Measurements from ENCODE around the gene DNAH17. TPM values are rescaled to one million over a fixed set of nuclear protein-coding genes. Genes with fewer than 3 reads are reported as not detected.

Gene DNAH17
- total RNA-seq, 5 donors from 2014 or later (not counting 1 experiment from before 2014, with no cell fraction given), result 0.33 to 1.2 (median 1.1) TPM

- H3K9me3 Mint-ChIP-seq, result no peaks in the 10 kb centered on the region
- peaks cover 3 to 5% of the 10 kb centered on the region in 2 donors for H3K27me3 Mint-ChIP-seq
- WGBS (ENCODE audit: insufficient coverage), result 80% methylated on average over 3 of the region's 6 CpGs
- no peaks in the 10 kb centered on the region for H3K36me3 Mint-ChIP-seq
- H3K27me3 ChIP-seq (replicated peaks in 1 of 2; ENCODE audit: control insufficient read depth in 2 of 2, extremely low read depth in 1 of 2, insufficient read depth in 2 of 2, low read length in 1 of 2), result peaks cover 0 to 20% of the 10 kb centered on the region in 2 experiments
- H3K36me3 ChIP-seq (ENCODE audit: control insufficient read depth in 2 of 2, extremely low read depth in 1 of 2, insufficient read depth in 1 of 2, low read length in 1 of 2), result no peaks in the 10 kb centered on the region
- H3K4me1 Mint-ChIP-seq, result no peaks in the 10 kb centered on the region
- no peaks in the 10 kb centered on the region for H3K4me1 ChIP-seq (ENCODE audit: control insufficient read depth in 1 of 2, extremely low read depth in 1 of 2, insufficient read depth in 2 of 2, low read length in 2 of 2)
- H3K4me3 Mint-ChIP-seq, result no peak overlapping the region
- H3K9me3 ChIP-seq, result no peaks in the 10 kb centered on the region
- no peak overlapping the region for H3K27ac ChIP-seq (ENCODE audit: low read length)
- no peak for ATAC-seq (replicated peaks in 1 of 4)
- no peak for DNase-seq
- H3K27ac Mint-ChIP-seq, result no peak overlapping the region
- ChIA-PET CTCF (no interaction called here), POLR2A (interaction anchor here in 1 of 2 donors (1.1 kb wide), 1 partner anchor 14 kb away, joined by 4 read pairs; no protein-coding TSS in a partner anchor)
- no peak overlapping the region for H3K4me3 ChIP-seq (ENCODE audit: control insufficient read depth in 1 of 2, extremely low read depth in 1 of 2, low read length in 1 of 2)
These were observed 34.4 kb upstream of the DNAH17 start for GRCh38 chr17:78611607-78612006.

GRCh38 chr17:78610951-78611511 is 33.8 kb upstream of the DNAH17 start:
- ATAC-seq (replicated peaks in 1 of 4), result no peak
- ChIA-PET POLR2A (interaction anchor here in 1 of 2 donors (1.1 kb wide), 1 partner anchor 14 kb away, joined by 4 read pairs; no protein-coding TSS in a partner anchor), CTCF (no interaction called here)
- 61% methylated on average over 7 of the region's 10 CpGs for WGBS (ENCODE audit: insufficient coverage)
- Mint-ChIP-seq H3K4me1 (no peaks in the 10 kb centered on the region), H3K27me3 (peaks cover 3 to 5% of the 10 kb centered on the region in 2 donors), H3K27ac (no peak overlapping the region), H3K4me3 (no peak overlapping the region), H3K9me3 (no peaks in the 10 kb centered on the region), H3K36me3 (no peaks in the 10 kb centered on the region)
- H3K27me3 ChIP-seq (replicated peaks in 1 of 2; ENCODE audit: control insufficient read depth in 2 of 2, extremely low read depth in 1 of 2, insufficient read depth in 2 of 2, low read length in 1 of 2), result peaks cover 0 to 20% of the 10 kb centered on the region in 2 experiments
- no peaks in the 10 kb centered on the region for H3K36me3 ChIP-seq (ENCODE audit: control insufficient read depth in 2 of 2, extremely low read depth in 1 of 2, insufficient read depth in 1 of 2, low read length in 1 of 2)
- no peaks in the 10 kb centered on the region for H3K9me3 ChIP-seq
- no peak overlapping the region for H3K27ac ChIP-seq (ENCODE audit: low read length)
- H3K4me3 ChIP-seq (ENCODE audit: control insufficient read depth in 1 of 2, extremely low read depth in 1 of 2, low read length in 1 of 2), result no peak overlapping the region
- no peak for DNase-seq
- no peaks in the 10 kb centered on the region for H3K4me1 ChIP-seq (ENCODE audit: control insufficient read depth in 1 of 2, extremely low read depth in 1 of 2, insufficient read depth in 2 of 2, low read length in 2 of 2)

GRCh38 chr17:78609191-78609641 is 32.0 kb upstream of the DNAH17 start:
- Mint-ChIP-seq H3K27me3 (peaks cover 3 to 5% of the 10 kb centered on the region in 2 donors), H3K4me1 (no peaks in the 10 kb centered on the region), H3K36me3 (no peaks in the 10 kb centered on the region), H3K9me3 (no peaks in the 10 kb centered on the region), H3K4me3 (no peak overlapping the region), H3K27ac (no peak overlapping the region)
- Histone ChIP-seq H3K4me3 (ENCODE audit: control insufficient read depth in 1 of 2, extremely low read depth in 1 of 2, low read length in 1 of 2) (no peak overlapping the region), H3K27me3 (replicated peaks in 1 of 2; ENCODE audit: control insufficient read depth in 2 of 2, extremely low read depth in 1 of 2, insufficient read depth in 2 of 2, low read length in 1 of 2) (peaks cover 0 to 22% of the 10 kb centered on the region in 2 experiments), H3K9me3 (no peaks in the 10 kb centered on the region), H3K4me1 (ENCODE audit: control insufficient read depth in 1 of 2, extremely low read depth in 1 of 2, insufficient read depth in 2 of 2, low read length in 2 of 2) (no peaks in the 10 kb centered on the region), H3K27ac (ENCODE audit: low read length) (no peak overlapping the region), H3K36me3 (ENCODE audit: control insufficient read depth in 2 of 2, extremely low read depth in 1 of 2, insufficient read depth in 1 of 2, low read length in 1 of 2) (no peaks in the 10 kb centered on the region)
- ChIA-PET CTCF (no interaction called here), POLR2A (no interaction called here)
- ATAC-seq (replicated peaks in 1 of 4) (no peak), DNase-seq (no peak)
- WGBS (ENCODE audit: insufficient coverage), result 68% methylated on average over 8 of the region's 8 CpGs

- H3K27me3 Mint-ChIP-seq, result peaks cover 3 to 5% of the 10 kb centered on the region in 2 donors
- H3K27me3 ChIP-seq (replicated peaks in 1 of 2; ENCODE audit: control insufficient read depth in 2 of 2, extremely low read depth in 1 of 2, insufficient read depth in 2 of 2, low read length in 1 of 2), result peaks cover 0 to 23% of the 10 kb centered on the region in 2 experiments
- H3K4me3 Mint-ChIP-seq, result no peak overlapping the region
- H3K4me1 ChIP-seq (ENCODE audit: control insufficient read depth in 1 of 2, extremely low read depth in 1 of 2, insufficient read depth in 2 of 2, low read length in 2 of 2), result no peaks in the 10 kb centered on the region
- H3K9me3 Mint-ChIP-seq, result no peaks in the 10 kb centered on the region
- no peaks in the 10 kb centered on the region for H3K9me3 ChIP-seq
- no peak for DNase-seq
- no peak overlapping the region for H3K27ac ChIP-seq (ENCODE audit: low read length)
- no peaks in the 10 kb centered on the region for H3K4me1 Mint-ChIP-seq
- ChIA-PET POLR2A (no interaction called here), CTCF (no interaction called here)
- WGBS (ENCODE audit: insufficient coverage), result 87% methylated on average over 8 of the region's 8 CpGs
- ATAC-seq (replicated peaks in 1 of 4), result no peak
- H3K27ac Mint-ChIP-seq, result no peak overlapping the region
- H3K36me3 ChIP-seq (ENCODE audit: control insufficient read depth in 2 of 2, extremely low read depth in 1 of 2, insufficient read depth in 1 of 2, low read length in 1 of 2), result no peaks in the 10 kb centered on the region
- H3K36me3 Mint-ChIP-seq, result no peaks in the 10 kb centered on the region
- no peak overlapping the region for H3K4me3 ChIP-seq (ENCODE audit: control insufficient read depth in 1 of 2, extremely low read depth in 1 of 2, low read length in 1 of 2)
These were observed 31.6 kb upstream of the DNAH17 start for GRCh38 chr17:78608804-78609186.

GRCh38 chr17:78608122-78608803 is 31.1 kb upstream of the DNAH17 start:
- Mint-ChIP-seq H3K9me3 (no peaks in the 10 kb centered on the region), H3K36me3 (no peaks in the 10 kb centered on the region), H3K4me3 (no peak overlapping the region), H3K4me1 (no peaks in the 10 kb centered on the region), H3K27ac (no peak overlapping the region), H3K27me3 (peaks cover 3 to 5% of the 10 kb centered on the region in 2 donors)
- no peaks in the 10 kb centered on the region for H3K4me1 ChIP-seq (ENCODE audit: control insufficient read depth in 1 of 2, extremely low read depth in 1 of 2, insufficient read depth in 2 of 2, low read length in 2 of 2)
- no peaks in the 10 kb centered on the region for H3K36me3 ChIP-seq (ENCODE audit: control insufficient read depth in 2 of 2, extremely low read depth in 1 of 2, insufficient read depth in 1 of 2, low read length in 1 of 2)
- POLR2A ChIA-PET, result no interaction called here
- CTCF ChIA-PET, result no interaction called here
- H3K27ac ChIP-seq (ENCODE audit: low read length), result no peak overlapping the region
- H3K27me3 ChIP-seq (replicated peaks in 1 of 2; ENCODE audit: control insufficient read depth in 2 of 2, extremely low read depth in 1 of 2, insufficient read depth in 2 of 2, low read length in 1 of 2), result peaks cover 0 to 28% of the 10 kb centered on the region in 2 experiments
- H3K4me3 ChIP-seq (ENCODE audit: control insufficient read depth in 1 of 2, extremely low read depth in 1 of 2, low read length in 1 of 2), result no peak overlapping the region
- ATAC-seq (replicated peaks in 1 of 4) (no peak), DNase-seq (no peak)
- H3K9me3 ChIP-seq, result no peaks in the 10 kb centered on the region
- 100% methylated on average over 4 of the region's 10 CpGs for WGBS (ENCODE audit: insufficient coverage)

GRCh38 chr17:78607038-78607437 is 29.8 kb upstream of the DNAH17 start:
- Histone ChIP-seq H3K27ac (ENCODE audit: low read length) (no peak overlapping the region), H3K27me3 (replicated peaks in 1 of 2; ENCODE audit: control insufficient read depth in 2 of 2, extremely low read depth in 1 of 2, insufficient read depth in 2 of 2, low read length in 1 of 2) (peaks cover 0 to 40% of the 10 kb centered on the region in 2 experiments), H3K9me3 (no peaks in the 10 kb centered on the region), H3K36me3 (ENCODE audit: control insufficient read depth in 2 of 2, extremely low read depth in 1 of 2, insufficient read depth in 1 of 2, low read length in 1 of 2) (no peaks in the 10 kb centered on the region), H3K4me1 (ENCODE audit: control insufficient read depth in 1 of 2, extremely low read depth in 1 of 2, insufficient read depth in 2 of 2, low read length in 2 of 2) (no peaks in the 10 kb centered on the region), H3K4me3 (ENCODE audit: control insufficient read depth in 1 of 2, extremely low read depth in 1 of 2, low read length in 1 of 2) (no peak overlapping the region)
- DNase-seq (no peak), ATAC-seq (replicated peaks in 1 of 4) (no peak)
- H3K36me3 Mint-ChIP-seq, result no peaks in the 10 kb centered on the region
- ChIA-PET CTCF (no interaction called here), POLR2A (no interaction called here)
- H3K4me1 Mint-ChIP-seq, result no peaks in the 10 kb centered on the region
- no peak overlapping the region for H3K27ac Mint-ChIP-seq
- no CpG with 5 or more reads among the region's 6 CpGs for WGBS (ENCODE audit: insufficient coverage)
- H3K4me3 Mint-ChIP-seq, result no peak overlapping the region
- H3K27me3 Mint-ChIP-seq, result peaks cover 3 to 5% of the 10 kb centered on the region in 2 donors
- no peaks in the 10 kb centered on the region for H3K9me3 Mint-ChIP-seq

Measured in T-cell (primary cell).